ENCODE results near the gene ABCD2. TPM values are rescaled to one million over a fixed set of nuclear protein-coding genes. Genes with fewer than 3 reads are reported as not detected.

The ABCD2 gene
- total and polyA plus RNA-seq, 2 donors (not counting 3 experiments of a cell fraction or from before 2014, with no cell fraction given): not detected

- Histone ChIP-seq H3K9me1 (replicated peaks; ENCODE audit: control insufficient read depth, extremely low read depth, insufficient read depth, low read length) (no peaks in the 10 kb centered on the region), H3K9ac (replicated peaks; ENCODE audit: extremely low read depth, insufficient read depth, low read length) (no peak overlapping the region), H2AFZ (ENCODE audit: low read depth, low read length) (no peak overlapping the region), H3K36me3 (ENCODE audit: control insufficient read depth in 2 of 2, extremely low read depth in 1 of 2, insufficient read depth in 2 of 2, low read length in 2 of 2) (no peaks in the 10 kb centered on the region), H4K20me1 (replicated peaks; ENCODE audit: control insufficient read depth, extremely low read depth, insufficient read depth, low read length) (no peaks in the 10 kb centered on the region), H3K27ac (ENCODE audit: insufficient read depth, low read depth, low read length) (no peak overlapping the region), H3K9me3 (replicated peaks; ENCODE audit: control insufficient read depth, insufficient read depth, low read length) (no peaks in the 10 kb centered on the region), H3K79me2 (ENCODE audit: control insufficient read depth, insufficient read depth, low read length) (no peaks in the 10 kb centered on the region), H3K4me3 (replicated peaks in 1 of 3; ENCODE audit: insufficient read depth in 1 of 3, low read depth in 1 of 3, low read length in 3 of 3) (no peak overlapping the region), H3K4me1 (ENCODE audit: control insufficient read depth, extremely low read depth, insufficient read depth, low read length) (peaks cover 7% of the 10 kb centered on the region), H3K4me2 (ENCODE audit: insufficient read depth, low read length) (no peak overlapping the region), H3K27me3 (ENCODE audit: control insufficient read depth in 2 of 2, insufficient read depth in 2 of 2, low read length in 2 of 2) (no peaks in the 10 kb centered on the region)
- intact Hi-C loops (cut with micrococcal nuclease) (loop anchor here (10.0 kb wide), 1 partner anchor 139 kb away; no protein-coding TSS in a partner anchor), dilution Hi-C loops (cut with MboI; ENCODE audit: extremely low pct_ligation_motif_present, low sequenced_read_pairs) (no loop called here)
- no peak for TF ChIP-seq JUN (IDR thresholded peaks at IDR 0.05; ENCODE audit: borderline replicate concordance, insufficient read depth, insufficient read length, low read depth)
- no peak for TF ChIP-seq POLR2A (IDR thresholded peaks at IDR 0.05; ENCODE audit: low read depth, low read length)
- TF ChIP-seq MYC (IDR thresholded peaks at IDR 0.05; ENCODE audit: low read depth, low read length): no peak
- no peak for TF ChIP-seq POLR2AphosphoS5 (IDR thresholded peaks at IDR 0.05; ENCODE audit: insufficient read depth, low read depth, low read length)
- TF ChIP-seq MAX (IDR thresholded peaks at IDR 0.05; ENCODE audit: insufficient read depth, insufficient read length): no peak
- TF ChIP-seq CTCF (IDR thresholded peaks at IDR 0.05; ENCODE audit: extremely low read depth in 1 of 2, insufficient read depth in 1 of 2, low read depth in 1 of 2, low read length in 2 of 2): no peak
- TF ChIP-seq EZH2 (IDR thresholded peaks at IDR 0.05; ENCODE audit: borderline replicate concordance, low read depth, low read length, severe bottlenecking): no peak
- TF ChIP-seq GATA2 (IDR thresholded peaks at IDR 0.05; ENCODE audit: insufficient read depth, insufficient read length, low read depth, low read length): no peak
- DNase-seq (ENCODE audit: low read depth, low spot score) (no peak), FAIRE-seq (no peak)
- ChIA-PET POLR2A (no interaction called here), CTCF (interaction anchor here (1.5 kb wide), 1 partner anchor 11 kb away, joined by 3 read pairs; no protein-coding TSS in a partner anchor)
- BruUV-seq (replicated peaks): no TSS peak
Measured at GRCh38 chr12:39505554-39505953, 114.0 kb downstream of the ABCD2 start.
